GM23338 (cell line): Measurements from ENCODE around the gene CACNA2D2. TPM values are rescaled to one million over a fixed set of nuclear protein-coding genes. Genes with fewer than 3 reads are reported as not detected.

Experiments
- CTCF ChIP-seq, 2 experiments: fragments of 200-600 bp in 1 of 2; sonication (generic) in 1 of 2; conservative IDR thresholded peaks; 2 replicates each; pipeline versions ENCODE4 v1.5.1 to v1.6.1; 2016 to 2017; ENCODE audit warnings: antibody characterized with exemption in 2 of 2, low read depth in 2 of 2, mild to moderate bottlenecking in 2 of 2, moderate library complexity in 1 of 2
- EZH2phosphoT487 ChIP-seq: fragments of 200-600 bp; sonication (generic); IDR thresholded peaks from one replicate; pipeline ENCODE4 v1.8.1; 2018; ENCODE audit warnings: antibody characterized with exemption; ENCODE audit not compliant: unreplicated experiment
- JUNB ChIP-seq: IDR thresholded peaks from one replicate; pipeline ENCODE4 v1.6.1; 2016; ENCODE audit warnings: antibody characterized with exemption; ENCODE audit not compliant: unreplicated experiment
- NANOG ChIP-seq: IDR thresholded peaks from 2 replicates; pipeline ENCODE4 v1.6.1; 2016; ENCODE audit warnings: antibody characterized with exemption, borderline replicate concordance
- REST ChIP-seq: IDR thresholded peaks from one replicate; pipeline ENCODE4 v1.6.1; 2018; ENCODE audit warnings: antibody characterized with exemption; ENCODE audit not compliant: unreplicated experiment
- ZNF331 ChIP-seq: fragments of 250-450 bp; sonication (Bioruptor Pico); IDR thresholded peaks from 2 replicates; pipeline ENCODE4 v1.5.0; 2020; ENCODE audit warnings: low read depth, mild to moderate bottlenecking, moderate library complexity
- ZNF462 ChIP-seq: fragments of 250-450 bp; sonication (Bioruptor Pico); IDR thresholded peaks from 2 replicates; pipeline ENCODE4 v1.5.0; 2020; ENCODE audit warnings: mild to moderate bottlenecking, moderate library complexity
- polyA plus RNA-seq: library from polyadenylated mRNA; unstranded; fragments of >200 nt; fragmentation: Nextera tagmentation; extraction: Ambion mirVana; gene quantifications from 2 replicates; pipeline ENCODE4 v1.2.1, GENCODE V29; 2016
- total RNA-seq: library from RNA; depleted of rRNA; stranded (reverse); fragments of >200 nt; shearing (Covaris generic); gene quantifications from 2 replicates; pipeline ENCODE4 v1.2.3, GENCODE V29; 2014

Gene CACNA2D2
- total and polyA plus RNA-seq, 2 experiments from 2014 or later, result 4.7 to 11.4 TPM

- no peak for TF ChIP-seq ZNF462 (CRISPR knock-in tag)
- no peak for TF ChIP-seq NANOG
- no peak for TF ChIP-seq REST
- TF ChIP-seq EZH2phosphoT487, result no peak
- TF ChIP-seq JUNB, result no peak
- no peak for TF ChIP-seq ZNF331 (CRISPR knock-in tag)
- TF ChIP-seq CTCF (conservative IDR thresholded peaks at IDR 0.05; ENCODE audit: low read depth in 2 of 2), result no peak
Observed at GRCh38 chr3:50422153-50422552, 81.3 kb downstream of the CACNA2D2 start (continued).
